DMS53 (cell line): Measurements from ENCODE around the gene SH3BP5L.
A peak's percentile ranks its signal among the peaks of the same experiment; 100 is the strongest.
"Not testable (repeated sequence)": the region's sequence is repeated elsewhere in the genome, so short reads cannot be mapped to it uniquely, and the experiment has no call there.

ENCODE experiments used
- DNase-seq: peaks from one replicate; lab custom pipeline; 2025; lab: John Stamatoyannopoulos, UW

Gene SH3BP5L

DNA sequence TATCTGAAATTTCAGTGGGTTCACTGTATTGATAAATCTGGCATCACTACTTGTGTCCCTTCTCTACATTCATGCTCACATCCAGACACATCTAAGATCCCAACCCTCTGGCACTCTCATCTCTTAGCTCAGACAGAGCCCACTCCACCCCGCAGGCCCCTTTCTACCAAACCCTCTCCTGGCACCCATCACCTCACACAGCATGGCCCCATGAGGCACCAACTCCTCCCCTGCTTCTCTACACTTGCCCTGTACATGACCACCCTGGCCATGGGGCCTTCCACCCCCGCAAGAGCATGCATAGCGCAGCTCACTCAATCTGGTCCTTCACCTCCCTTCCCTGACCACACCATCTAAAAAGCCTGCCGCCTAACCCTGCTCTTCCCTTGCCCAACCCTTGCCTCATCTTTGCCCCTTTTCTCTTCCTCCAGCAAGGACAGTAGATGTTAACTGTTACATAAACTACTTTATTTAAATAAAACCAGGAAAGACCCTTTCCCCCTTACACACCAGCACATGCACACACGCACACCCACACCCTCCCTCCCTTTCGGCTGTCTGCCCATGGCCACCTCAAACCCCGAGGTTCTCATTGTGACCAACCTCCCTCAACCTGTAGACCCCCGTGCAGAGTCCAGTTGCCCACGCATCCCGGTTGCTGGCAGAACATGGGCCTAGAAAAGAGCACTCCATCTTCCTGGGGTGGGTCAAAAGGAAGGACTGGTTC lies 15.6 kb downstream of the SH3BP5L start:
- no peak for DNase-seq

DNA sequence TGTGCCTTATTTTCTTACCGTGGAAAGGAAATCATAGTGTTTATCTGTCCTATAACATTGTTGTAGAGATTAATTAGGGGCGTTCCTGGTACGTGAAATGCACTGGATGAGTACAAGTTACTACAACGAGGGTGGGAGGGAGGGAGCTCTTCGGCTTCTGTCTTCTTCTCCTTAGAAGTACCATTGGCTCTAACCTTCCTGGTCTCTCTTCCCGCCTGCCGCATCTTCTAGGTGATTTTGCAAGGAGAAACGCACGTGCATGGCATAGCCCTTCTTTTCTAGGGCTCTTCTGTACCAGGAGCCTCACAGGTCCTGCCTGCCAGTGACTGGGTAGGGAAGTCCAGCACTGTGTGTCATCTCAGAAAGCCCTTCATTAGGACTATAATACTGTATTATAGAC lies 16.8 kb downstream of the SH3BP5L start:
- no peak for DNase-seq

DNA sequence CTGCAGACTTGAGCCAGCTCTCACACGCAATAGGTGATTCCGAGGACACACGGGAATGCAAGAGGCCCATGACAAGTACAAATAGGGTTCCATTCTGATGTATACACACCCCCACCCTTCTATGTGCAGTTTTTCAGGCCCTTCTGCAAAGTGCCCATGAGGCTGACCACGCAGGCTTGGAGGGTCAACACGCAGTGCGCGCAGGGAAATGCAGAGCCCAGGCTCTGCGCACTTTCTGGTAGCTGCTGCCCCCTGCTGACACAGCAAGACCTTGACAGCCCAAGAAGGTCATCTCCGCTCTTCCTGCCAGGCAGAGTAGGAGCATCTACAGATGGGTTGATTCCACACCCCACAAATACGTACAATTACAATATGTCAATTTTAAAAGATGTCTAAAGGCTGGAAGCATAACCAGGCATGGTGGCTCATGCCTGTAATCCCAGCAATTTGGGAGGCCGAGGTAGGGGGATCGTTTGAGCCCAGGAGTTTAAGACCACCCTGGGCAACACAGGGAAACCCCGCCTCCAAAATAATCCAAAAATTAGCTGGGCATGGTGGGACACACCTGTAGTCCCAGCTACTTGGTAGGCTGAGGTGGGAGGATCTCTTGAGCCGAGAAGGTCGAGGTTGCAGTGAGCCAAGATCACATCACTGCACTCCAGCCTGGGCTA lies 18.5 kb downstream of the SH3BP5L start:
- peak; percentile 82 for DNase-seq

DNA sequence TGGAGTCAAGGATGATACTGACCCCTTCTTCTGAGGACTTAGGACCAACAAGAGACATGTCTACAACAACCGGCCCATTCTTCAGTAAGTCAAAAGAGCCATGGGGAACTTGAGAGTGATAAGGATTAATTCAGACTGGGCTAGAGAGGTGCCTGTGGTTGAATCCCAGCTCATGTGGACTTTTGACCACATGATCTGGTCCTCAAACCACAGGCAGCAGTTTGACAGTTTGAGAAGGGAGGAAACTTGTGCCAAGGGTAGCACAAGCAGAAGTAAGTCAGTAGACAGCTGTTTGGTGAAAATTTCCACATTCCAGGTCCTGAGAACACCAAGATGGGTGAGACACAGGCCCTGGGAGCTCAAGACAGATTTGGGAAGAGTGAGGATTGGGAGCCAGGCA lies 19.8 kb downstream of the SH3BP5L start:
- no peak for DNase-seq

DNA sequence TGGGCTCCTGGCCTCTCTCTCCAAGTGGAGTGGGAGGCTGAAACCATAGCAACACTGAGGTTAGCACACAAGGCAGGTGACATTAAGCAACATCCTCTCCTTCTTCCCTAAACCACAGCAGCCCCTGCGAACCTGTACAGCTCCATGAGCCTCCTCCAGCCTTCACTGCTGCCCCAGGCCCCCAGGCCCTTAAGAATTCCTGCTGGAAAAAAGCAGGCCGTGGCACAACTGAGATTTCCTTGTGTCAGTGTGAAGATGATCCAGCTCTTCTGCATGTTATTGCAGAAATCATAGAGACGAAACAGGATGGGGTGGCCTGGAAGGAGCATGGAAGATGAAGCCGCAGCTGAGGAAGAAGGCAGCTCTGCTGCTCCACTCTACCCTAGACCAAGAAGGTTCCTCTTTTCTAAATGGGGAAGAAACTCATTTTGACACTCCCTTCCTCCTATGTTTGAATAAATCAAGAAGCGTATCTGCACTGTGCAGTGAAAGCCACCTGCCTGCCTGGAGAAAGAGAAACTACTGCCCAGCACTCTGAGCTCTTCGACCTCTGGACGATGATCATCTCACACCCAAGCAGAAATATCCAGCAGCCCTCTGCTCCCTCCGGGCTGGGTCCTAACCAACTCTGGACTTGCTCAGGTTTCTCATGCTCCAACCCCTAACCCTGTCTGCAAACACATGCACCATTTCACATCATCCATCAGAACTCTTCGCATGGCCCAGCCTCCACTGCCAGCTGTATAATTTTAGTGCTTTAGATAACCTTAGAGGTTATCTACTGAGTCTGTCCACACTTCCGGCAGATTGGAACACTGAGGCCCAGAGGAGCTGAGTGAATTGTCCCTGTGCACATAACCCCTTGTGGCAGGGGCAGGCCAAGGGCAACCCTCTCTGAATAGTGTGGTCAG lies 20.7 kb downstream of the SH3BP5L start:
- no peak for DNase-seq

DNA sequence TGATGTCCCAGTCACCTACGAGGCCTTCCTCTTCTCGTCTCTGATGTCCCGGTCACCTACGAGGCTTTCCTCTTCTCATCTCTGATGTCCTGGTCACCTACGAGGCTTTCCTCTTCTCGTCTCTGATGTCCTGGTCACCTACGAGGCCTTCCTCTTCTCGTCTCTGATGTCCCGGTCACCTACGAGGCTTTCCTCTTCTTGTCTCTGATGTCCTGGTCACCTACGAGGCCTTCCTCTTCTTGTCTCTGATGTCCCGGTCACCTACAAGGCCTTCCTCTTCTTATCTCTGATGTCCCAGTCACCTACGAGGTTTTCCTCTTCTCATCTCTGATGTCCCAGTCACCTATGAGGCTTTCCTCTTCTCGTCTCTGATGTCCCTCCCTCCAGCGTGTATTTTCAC lies 22.2 kb downstream of the SH3BP5L start:
- not testable (repeated sequence) for DNase-seq

DNA sequence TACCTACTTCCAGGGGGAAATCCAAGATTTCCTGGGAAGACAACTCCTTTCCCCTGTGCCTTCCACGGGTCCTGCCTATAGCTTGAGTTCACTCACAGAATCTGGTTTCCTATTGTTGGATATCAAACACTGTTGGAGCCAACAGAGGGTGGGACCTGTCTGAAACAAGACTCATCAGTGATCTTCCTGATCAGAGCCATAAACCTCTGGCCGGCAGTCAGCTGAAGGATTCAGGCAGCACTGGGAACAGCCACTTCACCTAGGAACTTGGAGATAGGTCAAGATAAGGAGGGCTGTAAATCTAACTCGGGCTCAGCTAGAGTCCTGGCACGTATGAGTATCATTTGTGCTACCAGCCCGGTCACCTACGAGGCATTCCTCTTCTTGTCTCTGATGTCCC lies 23.3 kb downstream of the SH3BP5L start:
- no peak for DNase-seq

DNA sequence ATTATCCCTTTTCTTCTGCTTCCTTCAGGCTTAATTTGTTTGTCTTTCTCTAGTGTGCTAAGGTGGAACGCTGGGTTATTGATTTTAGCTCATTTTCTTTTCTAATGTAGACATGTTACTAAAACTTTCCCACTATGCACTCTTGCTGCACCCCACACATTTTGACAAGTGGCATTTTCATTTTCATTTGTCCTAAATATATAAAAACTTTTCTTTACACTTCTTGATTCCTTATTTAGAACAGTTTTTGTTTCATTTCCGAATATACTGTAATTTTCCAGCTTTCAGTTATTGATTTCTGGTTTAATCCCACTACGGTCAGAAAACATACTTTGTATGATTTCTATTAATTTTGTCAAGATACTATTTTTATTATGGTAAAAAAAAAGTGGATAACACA lies 25.3 kb downstream of the SH3BP5L start:
- no peak for DNase-seq

DNA sequence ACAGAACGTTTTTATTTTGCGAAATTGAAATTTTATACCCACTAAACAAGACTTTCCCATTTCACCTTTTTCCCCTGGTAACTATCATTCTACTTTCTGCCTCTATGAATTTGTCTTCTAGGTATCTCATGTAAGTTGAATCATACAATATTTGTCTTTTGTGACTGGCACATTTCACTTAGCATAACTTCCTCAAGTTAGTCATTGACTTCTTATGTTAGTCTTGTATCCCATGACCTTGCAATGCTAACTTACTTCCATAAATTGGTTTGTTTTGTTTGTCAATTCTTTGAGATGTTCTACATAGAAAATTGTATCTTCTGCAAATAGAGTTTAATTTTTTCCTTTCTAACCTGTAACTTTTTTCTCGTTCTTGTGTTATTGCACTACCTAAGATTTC lies 26.9 kb downstream of the SH3BP5L start:
- no peak for DNase-seq

DNA sequence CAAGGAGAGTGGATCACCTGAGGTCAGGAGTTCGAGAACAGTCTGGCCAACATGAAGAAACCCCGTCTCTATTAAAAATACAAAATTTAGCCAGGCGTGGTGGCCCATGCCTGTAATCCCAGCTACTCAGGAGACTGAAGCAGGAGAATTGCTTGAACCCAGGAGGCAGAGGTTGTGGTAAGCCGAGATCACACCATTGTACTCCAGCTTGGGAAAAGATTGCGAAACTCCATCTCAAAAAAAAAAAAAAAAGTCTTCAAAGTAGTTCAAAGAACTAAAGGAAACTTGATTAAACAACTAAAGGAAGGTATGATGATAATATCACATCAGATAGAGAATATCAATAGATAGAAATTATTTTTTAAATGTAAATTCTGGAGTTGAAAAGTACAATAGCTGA lies 31.1 kb downstream of the SH3BP5L start:
- DNase-seq = not testable (repeated sequence)

DNA sequence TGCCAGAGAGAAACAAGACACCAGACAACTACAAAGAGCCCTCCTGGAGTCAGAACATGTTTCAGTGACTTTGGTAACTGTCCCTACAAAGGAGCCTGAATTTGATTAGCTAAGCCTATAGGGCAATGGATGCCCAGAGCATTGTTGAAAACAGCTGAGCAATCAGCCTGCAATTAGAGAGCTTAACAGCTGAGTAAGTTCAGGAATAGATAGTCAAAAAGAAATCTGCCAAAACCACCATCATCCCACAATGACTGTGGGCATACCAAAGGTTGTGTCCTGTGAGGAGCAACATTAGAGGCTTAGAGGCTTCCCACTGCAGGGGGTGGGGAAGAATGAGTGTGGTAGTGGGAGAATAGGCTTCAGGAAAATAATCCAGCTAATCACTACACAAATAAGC lies 32.1 kb downstream of the SH3BP5L start:
- no peak for DNase-seq

DNA sequence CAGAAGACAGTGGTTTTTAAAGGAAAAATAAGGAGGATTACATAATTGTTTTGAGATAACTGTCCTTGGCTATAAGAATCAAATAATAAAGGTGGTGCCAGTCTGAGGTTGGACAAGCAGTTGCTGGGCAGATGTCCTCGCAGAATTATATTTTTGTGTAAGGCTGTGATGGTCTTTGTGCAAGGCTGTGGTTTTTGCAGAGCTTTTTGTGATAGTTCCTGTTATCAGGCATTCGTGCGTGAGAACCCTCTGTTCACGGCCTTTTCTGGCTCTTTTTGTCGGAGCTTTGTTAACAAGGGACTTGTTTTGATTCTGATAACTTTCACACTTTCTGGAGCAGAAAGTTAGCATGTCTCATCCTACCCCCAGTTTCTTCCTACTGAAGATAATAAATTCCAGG lies 33.4 kb downstream of the SH3BP5L start:
- DNase-seq = no peak

DNA sequence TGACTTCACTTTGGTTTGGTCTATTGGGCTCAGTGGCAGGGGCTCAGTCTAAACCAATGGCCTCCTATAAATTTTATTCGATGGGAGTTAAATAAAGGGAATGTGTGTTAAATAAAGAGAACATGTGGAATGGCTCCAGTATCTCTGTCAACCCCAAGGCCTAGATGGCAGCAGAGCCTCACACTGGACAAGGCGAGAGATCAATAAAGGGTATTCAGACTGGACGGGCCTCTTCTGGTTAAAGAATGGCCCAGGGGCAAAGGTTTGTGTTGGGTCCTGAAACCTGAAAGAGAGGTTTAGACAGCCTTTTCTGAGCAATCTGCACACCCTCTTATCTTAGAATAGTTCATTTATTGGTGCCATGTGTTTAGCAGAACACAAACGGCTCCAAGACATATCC lies 34.7 kb downstream of the SH3BP5L start:
- no peak for DNase-seq

DNA sequence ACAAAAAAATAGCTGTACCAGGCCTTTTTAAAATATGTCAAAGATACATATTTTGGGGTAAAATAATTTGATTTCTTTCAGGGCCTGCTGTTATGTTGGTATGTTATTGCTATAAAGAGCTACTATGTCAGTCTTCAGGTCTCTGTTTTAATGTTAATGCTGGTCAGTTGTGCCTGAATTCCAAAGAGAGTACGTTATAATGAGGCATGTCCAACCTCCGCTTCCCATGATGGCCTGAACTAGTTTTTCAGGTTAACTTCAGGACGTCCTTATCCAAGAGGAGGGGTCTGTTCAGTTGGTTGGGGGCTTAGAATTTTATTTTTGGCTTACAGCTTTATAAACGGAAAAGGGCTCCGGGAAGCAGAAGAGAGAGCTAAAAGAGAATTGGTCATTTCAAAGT lies 35.3 kb downstream of the SH3BP5L start:
- no peak for DNase-seq

DNA sequence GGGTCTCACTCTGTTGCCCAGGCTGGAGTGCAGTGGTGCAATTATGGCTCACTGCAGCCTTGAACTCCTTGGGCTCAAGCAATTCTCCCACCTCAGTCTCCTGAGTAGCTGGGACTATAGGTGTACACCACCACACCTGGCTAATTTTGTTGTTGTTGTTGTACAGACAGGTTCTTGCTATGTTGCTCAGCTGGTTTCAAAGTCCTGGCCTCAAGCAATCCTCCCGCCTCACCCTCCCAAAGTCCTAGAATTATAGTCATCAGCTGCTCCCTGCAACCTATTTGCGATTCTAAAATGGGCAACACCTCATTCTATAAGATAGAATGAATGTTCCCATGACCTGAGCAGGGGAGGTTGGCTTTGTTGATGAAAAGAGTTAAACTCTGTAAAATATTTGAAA lies 36.4 kb downstream of the SH3BP5L start:
- DNase-seq = not testable (repeated sequence)

DNA sequence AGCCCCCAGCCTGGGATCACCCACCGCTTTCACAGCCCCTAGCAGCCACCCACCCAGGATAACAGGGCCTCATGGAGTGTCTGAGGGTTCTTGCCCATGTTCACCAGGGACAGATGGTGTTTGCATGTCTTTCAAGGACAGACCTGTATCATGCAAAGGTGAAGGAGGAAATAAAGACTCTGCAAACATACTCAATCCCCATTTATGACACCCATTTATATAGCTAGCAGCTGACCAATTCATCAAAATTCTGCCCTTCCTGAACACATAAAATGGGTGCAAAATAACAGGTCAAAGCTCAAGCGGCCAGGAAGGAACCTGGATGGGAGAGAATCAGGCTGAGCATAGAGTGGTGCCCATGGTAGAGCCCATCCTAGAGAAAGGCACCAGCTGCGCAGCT lies 37.4 kb downstream of the SH3BP5L start:
- DNase-seq = peak; percentile 69

DNA sequence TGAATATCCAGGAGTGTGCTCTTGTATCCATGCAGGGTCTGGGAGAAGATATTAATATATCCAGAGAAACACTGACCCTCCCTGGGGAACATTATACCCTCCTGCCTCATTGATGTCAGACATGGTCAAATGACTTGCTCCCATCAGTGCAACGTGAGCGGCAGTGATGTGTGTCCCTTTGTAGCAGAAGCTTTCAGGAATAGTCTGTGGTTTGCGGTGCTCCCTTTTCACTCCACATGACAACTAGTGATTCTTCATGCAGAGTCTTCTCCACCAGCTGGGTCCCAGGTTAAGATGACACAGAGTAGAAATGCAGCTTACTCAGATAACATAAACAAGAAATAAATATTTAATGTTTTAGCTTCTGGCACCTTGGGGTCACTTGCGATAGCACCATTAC lies 38.3 kb downstream of the SH3BP5L start:
- no peak for DNase-seq

DNA sequence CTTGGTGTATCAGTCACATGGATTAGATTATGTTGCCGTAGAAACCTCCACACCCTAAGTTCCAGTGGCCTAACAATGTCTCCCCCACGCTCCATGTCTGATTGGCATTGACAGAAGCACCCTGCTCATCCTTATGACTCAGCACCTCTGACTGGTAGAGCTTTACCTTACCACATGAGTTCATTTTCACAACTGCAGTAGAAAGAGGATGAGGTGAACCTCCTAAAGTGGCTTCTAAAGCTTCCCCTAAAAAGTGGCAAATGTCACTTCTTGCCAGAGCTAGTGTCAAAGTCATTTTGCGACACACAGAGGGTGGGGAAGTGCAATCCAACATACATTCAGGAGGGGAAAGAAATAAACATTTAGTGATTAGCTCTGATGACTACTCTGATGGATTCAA lies 39.6 kb downstream of the SH3BP5L start:
- DNase-seq = peak; percentile 62

DNA sequence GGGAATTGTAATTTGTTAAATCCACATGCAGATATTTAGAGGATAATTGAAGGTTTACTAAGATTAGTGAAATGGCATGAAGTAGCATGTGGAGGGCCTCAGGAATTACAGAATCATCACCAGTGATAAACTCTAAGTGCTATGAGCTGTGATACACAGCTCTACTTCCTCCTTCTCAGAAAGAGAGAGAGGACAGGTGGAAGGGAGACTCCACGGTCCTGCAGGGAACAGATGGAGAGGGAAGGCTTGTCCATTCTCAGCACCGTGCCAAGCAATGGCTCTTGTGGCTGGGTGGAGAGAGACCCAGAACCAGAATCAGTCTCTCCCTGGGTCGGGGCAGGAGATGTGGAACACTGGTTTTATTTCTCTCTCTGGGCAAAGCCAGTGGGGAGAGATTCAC lies 42.3 kb downstream of the SH3BP5L start:
- DNase-seq = peak; percentile 78

DNA sequence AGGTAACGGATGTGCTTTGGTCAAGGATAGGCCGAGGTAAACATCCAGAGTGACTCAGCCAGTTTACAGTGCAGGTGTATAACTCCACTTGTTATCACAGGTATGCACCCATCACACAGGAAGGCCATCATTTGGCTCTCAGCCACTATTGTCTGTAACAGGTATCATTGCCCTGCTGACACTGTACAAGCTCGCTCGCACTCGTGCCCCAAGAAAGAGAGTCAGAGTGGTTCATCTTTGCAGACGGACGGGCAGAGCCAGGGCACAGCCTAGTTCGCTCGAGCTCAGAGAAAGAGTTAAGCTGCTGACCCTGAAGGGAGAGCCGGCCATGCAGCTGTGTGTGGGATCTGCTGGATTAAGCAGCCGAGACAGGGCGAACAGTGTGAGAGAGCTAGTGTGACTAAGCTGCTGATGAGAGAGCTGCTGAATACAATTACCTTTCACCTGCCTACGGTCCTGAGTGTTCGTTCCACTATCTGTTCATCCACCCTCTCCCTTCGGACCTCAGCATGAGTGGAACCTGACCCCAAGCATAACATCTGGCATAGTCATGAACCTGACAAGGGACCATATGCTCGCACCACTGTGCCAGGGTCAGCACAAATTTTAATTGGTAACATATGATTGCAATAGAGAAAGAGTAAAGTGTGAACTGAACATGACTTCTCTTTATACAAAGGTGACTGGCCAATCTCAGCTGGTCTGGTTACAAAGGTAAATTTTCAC lies 43.1 kb downstream of the SH3BP5L start:
- peak; percentile 98 for DNase-seq

DNA sequence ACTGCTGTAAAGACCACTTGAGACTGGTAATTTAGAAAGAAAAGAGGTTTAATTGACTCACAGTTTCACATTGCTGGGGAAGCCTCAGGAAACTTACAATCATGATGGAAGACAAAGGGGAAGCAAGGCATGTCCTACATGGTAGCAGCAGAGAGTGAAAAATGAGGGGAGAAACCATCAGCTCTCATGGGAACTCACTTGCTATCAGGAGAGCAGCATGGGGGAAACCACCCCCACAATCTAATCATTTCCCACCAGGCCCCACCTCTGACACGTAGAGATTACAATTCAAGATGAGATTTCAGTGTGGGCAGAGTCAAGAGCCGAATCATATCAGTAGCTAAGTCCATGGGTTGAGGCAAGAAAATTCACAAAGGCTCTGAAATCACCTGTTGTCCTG lies 46.4 kb downstream of the SH3BP5L start:
- DNase-seq = no peak

DNA sequence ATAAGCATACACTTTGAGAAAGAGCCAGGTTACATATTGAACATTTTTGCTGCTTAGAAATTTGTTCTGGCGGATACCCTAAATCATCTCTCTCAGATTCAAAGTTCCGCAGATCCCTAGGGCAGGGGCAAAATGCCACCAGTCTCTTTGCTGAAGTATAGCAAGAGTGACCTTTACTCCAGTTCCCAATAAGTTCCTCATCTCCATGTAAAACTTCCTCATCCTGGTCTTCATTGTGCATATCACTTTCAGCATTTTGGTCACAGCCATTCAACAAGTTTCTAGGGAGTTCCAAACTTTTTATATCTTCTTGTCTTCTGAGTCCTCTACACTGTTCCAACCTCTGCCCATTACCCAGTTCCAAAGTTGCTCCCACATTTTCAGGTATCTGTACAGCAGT lies 46.8 kb downstream of the SH3BP5L start:
- no peak for DNase-seq
